ENCODE results near the gene IFFO2. TPM values are rescaled to one million over a fixed set of nuclear protein-coding genes. Genes with fewer than 3 reads are reported as not detected.

The IFFO2 gene
- total and polyA plus RNA-seq, 4 donors, result 0.88 to 7.4 (median 3.0) TPM

GRCh38 chr1:18967066-18967690 is 10.7 kb upstream of the IFFO2 start:
- Histone ChIP-seq H3K9ac (ENCODE audit: low read depth in 1 of 2, low read length in 2 of 2) (no peak overlapping the region), H3K4me3 (ENCODE audit: low read depth in 1 of 3, low read length in 3 of 3) (no peak overlapping the region), H3K27ac (ENCODE audit: low read depth in 1 of 2, low read length in 2 of 2) (no peak overlapping the region), H3K4me1 (ENCODE audit: control insufficient read depth in 4 of 4, insufficient read depth in 4 of 4, low read length in 3 of 4) (peaks cover 0 to 3% (median 1%) of the 10 kb centered on the region in 4 donors), H3K36me3 (ENCODE audit: control insufficient read depth in 4 of 4, insufficient read depth in 3 of 4, low read depth in 1 of 4, low read length in 3 of 4) (no peaks in the 10 kb centered on the region), H3K27me3 (ENCODE audit: control insufficient read depth in 4 of 4, insufficient read depth in 4 of 4, low read length in 3 of 4) (no peaks in the 10 kb centered on the region), H3K9me3 (ENCODE audit: control insufficient read depth in 4 of 4, low read length in 3 of 4) (no peaks in the 10 kb centered on the region)
- DNase-seq (ENCODE audit: low spot score), result no peak
- 91% methylated on average over 2 of the region's 2 CpGs for WGBS
- TF ChIP-seq TAF1 (conservative IDR thresholded peaks at IDR 0.05) (no peak), NR2F2 (IDR thresholded peaks at IDR 0.05) (no peak)

GRCh38 chr1:18965206-18966173 is 9.0 kb upstream of the IFFO2 start:
- TF ChIP-seq FOXA1 (IDR thresholded peaks at IDR 0.05) (no peak), ZBTB33 (IDR thresholded peaks at IDR 0.05) (no peak), SP1 (IDR thresholded peaks at IDR 0.05) (no peak), EGR1 (IDR thresholded peaks at IDR 0.05; ENCODE audit: low read depth in 2 of 2) (no peak), ATF3 (IDR thresholded peaks at IDR 0.05) (no peak), JUND (IDR thresholded peaks at IDR 0.05) (no peak), NR2F2 (IDR thresholded peaks at IDR 0.05) (no peak), REST (IDR thresholded peaks at IDR 0.05) (no peak), MAX (IDR thresholded peaks at IDR 0.05) (no peak), YY1 (IDR thresholded peaks at IDR 0.05) (no peak), RXRA (IDR thresholded peaks at IDR 0.05) (no peak), FOXA2 (IDR thresholded peaks at IDR 0.05) (no peak), TAF1 (conservative IDR thresholded peaks at IDR 0.05) (no peak), GABPA (IDR thresholded peaks at IDR 0.05 in 1 of 2, conservative IDR thresholded peaks at IDR 0.05 in 1 of 2) (no peak), HNF4G (IDR thresholded peaks at IDR 0.05) (no peak), HNF4A (conservative IDR thresholded peaks at IDR 0.05) (no peak), CTCF (IDR thresholded peaks at IDR 0.05; ENCODE audit: low read depth, low read length, missing input control) (no peak)
- Histone ChIP-seq H3K9me3 (ENCODE audit: control insufficient read depth in 4 of 4, low read length in 3 of 4) (no peaks in the 10 kb centered on the region), H3K9ac (ENCODE audit: low read depth in 1 of 2, low read length in 2 of 2) (no peak overlapping the region), H3K4me3 (ENCODE audit: low read depth in 1 of 3, low read length in 3 of 3) (no peak overlapping the region), H3K27ac (ENCODE audit: low read depth in 1 of 2, low read length in 2 of 2) (no peak overlapping the region), H3K27me3 (ENCODE audit: control insufficient read depth in 4 of 4, insufficient read depth in 4 of 4, low read length in 3 of 4) (no peaks in the 10 kb centered on the region), H3K36me3 (ENCODE audit: control insufficient read depth in 4 of 4, insufficient read depth in 3 of 4, low read depth in 1 of 4, low read length in 3 of 4) (no peaks in the 10 kb centered on the region), H3K4me1 (ENCODE audit: control insufficient read depth in 4 of 4, insufficient read depth in 4 of 4, low read length in 3 of 4) (peaks cover 0 to 3% (median 1%) of the 10 kb centered on the region in 4 donors)
- 83% methylated on average over 17 of the region's 17 CpGs for WGBS
- DNase-seq (ENCODE audit: low spot score), result no peak

Data from liver (tissue), 9 donors.